ENCODE measurements around the gene PLEKHG2. TPM values are rescaled to one million over a fixed set of nuclear protein-coding genes. Genes with fewer than 3 reads are reported as not detected.
"Not testable (repeated sequence)": the region's sequence is repeated elsewhere in the genome, so short reads cannot be mapped to it uniquely, and the experiment has no call there.

Gene PLEKHG2
- total RNA-seq, 1 donor from 2014 or later, result 86.7 TPM

DNA sequence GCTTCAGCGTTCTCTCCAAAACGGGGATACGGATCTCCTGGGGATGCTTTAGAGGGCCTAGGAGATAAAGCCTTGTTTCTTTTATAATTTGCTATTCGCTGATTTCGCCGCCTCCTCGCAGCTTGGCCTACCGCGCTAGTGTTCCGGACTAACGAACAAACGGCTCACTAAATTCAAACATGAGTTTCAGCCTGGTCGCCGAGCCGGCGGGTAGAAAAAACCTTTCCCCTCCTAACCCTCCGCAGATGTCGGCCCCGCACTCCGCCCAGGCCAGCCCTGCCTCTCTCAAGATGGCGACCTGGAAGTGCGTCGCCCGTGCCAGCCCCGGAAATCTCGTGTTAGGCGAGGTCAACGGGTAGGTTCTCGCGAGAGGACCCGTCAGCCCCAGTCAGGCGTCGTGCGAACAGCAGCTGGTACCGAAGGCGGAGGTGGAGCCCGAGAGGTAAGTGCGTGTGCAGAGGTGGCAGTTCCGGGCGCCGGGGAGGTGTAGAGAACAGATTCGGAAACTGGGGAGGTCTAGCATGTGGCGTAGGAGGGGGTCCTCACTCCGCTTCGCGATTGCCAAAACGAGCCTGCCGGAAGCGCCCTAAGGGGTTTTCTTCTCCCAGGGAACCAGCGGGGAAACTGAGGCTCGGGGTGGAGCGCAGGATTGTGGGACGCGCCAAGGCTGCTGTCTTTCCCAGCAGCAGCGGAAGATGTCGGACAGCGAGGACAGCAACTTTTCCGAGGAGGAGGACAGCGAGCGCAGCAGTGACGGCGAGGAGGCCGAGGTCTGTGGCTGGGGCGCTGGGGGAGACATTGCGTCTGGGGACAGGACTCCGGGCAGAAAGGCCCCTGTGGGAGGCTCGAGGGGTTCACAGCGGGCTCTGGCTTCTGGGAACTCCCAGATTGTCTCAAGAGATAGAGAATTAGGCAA is 33.0 kb downstream of the PLEKHG2 start, which contains the start of gene SUPT5H:
SUPT5H (plus strand) TSS at position 387 of the 916 bp plus-strand sequence; CDS start at position 696, 309 bp downstream.
- H3K27ac Mint-ChIP-seq, result peak within 1 kb of the TSS; percentile 98
- peak; percentile 96 for DNase-seq (ENCODE audit: extremely low spot score, unreplicated experiment)
- peaks cover 28% of the 10 kb centered on the region for H3K4me1 Mint-ChIP-seq (ENCODE audit: unreplicated experiment)
- no peaks in the 10 kb centered on the region for H3K27me3 Mint-ChIP-seq
- TF ChIP-seq, protein P1, sequence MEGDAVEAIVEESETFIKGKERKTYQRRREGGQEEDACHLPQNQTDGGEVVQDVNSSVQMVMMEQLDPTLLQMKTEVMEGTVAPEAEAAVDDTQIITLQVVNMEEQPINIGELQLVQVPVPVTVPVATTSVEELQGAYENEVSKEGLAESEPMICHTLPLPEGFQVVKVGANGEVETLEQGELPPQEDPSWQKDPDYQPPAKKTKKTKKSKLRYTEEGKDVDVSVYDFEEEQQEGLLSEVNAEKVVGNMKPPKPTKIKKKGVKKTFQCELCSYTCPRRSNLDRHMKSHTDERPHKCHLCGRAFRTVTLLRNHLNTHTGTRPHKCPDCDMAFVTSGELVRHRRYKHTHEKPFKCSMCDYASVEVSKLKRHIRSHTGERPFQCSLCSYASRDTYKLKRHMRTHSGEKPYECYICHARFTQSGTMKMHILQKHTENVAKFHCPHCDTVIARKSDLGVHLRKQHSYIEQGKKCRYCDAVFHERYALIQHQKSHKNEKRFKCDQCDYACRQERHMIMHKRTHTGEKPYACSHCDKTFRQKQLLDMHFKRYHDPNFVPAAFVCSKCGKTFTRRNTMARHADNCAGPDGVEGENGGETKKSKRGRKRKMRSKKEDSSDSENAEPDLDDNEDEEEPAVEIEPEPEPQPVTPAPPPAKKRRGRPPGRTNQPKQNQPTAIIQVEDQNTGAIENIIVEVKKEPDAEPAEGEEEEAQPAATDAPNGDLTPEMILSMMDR (conservative IDR thresholded peaks at IDR 0.05), result no peak
- no peaks in the 10 kb centered on the region for H3K9me3 Mint-ChIP-seq
- peak within 1 kb of the TSS; percentile 99 for H3K4me3 Mint-ChIP-seq
- peaks cover 15% of the 10 kb centered on the region for H3K36me3 Mint-ChIP-seq

DNA sequence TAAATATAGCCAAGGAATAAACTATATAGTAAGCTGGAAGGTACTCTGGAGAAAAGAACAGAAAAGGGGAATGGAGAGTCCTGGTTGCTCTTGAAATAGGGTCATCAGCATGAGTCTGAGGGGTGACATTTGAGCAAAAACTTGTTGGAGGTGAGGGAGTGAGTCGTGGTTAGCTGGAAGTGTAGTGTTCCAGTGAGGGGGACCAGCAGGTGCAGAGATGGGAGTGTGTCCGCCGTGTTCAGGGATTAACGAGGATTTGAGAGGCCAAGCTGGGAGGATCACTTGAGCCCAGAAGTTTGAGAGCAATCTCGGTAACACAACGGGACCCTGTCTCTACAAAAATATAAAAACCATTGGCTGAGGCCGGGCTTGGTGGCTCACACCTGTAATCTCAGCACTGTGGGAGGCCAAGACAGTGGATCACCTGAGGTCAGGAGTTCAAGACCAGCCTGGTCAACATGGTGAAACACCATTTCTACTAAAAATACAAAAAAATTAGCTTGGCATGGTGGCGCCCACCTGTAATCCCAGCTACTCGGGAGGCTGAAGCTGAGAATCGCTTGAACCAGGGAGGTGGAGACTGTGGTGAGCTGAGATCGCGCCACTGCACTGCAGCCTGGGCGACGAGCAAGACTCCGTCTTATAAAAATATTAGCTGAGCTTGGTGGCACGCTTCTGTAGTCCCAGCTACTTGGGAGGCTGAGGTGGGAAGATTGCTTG is 34.1 kb downstream of the PLEKHG2 start:
- no peak for DNase-seq (ENCODE audit: extremely low spot score, unreplicated experiment)
- Mint-ChIP-seq H3K27ac (peak overlapping the region; percentile 98), H3K9me3 (no peaks in the 10 kb centered on the region), H3K27me3 (no peaks in the 10 kb centered on the region), H3K4me3 (peak overlapping the region; percentile 99), H3K4me1 (ENCODE audit: unreplicated experiment) (peaks cover 28% of the 10 kb centered on the region), H3K36me3 (peaks cover 15% of the 10 kb centered on the region)
- TF ChIP-seq, protein P1 (conservative IDR thresholded peaks at IDR 0.05), result no peak

DNA sequence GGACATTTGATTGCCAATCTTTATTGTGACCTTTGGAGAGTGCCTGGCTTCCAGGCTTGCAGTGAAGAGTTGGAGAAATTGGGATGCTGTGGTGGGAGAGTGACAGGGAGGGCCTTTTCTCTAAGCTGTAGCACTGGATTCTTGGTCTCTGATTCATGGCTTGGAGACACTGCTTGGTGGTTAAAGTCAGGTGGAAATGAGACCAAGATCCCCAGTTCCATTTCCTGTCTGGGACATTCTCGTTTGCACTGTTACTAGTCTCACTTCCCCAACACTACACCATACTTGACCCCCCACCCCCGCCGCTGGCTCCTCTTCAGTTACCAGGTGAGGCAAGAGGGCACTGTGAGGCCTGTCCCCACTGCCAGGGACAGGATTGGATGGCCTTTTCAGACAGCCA is 35.8 kb downstream of the PLEKHG2 start:
- H3K27me3 Mint-ChIP-seq, result no peaks in the 10 kb centered on the region
- peak overlapping the region; percentile 67 for H3K4me3 Mint-ChIP-seq
- H3K36me3 Mint-ChIP-seq, result peaks cover 29% of the 10 kb centered on the region
- H3K9me3 Mint-ChIP-seq, result no peaks in the 10 kb centered on the region
- TF ChIP-seq, protein P1 (conservative IDR thresholded peaks at IDR 0.05), result no peak
- peaks cover 28% of the 10 kb centered on the region for H3K4me1 Mint-ChIP-seq (ENCODE audit: unreplicated experiment)
- peak overlapping the region; percentile 66 for H3K27ac Mint-ChIP-seq
- DNase-seq (ENCODE audit: extremely low spot score, unreplicated experiment), result no peak

DNA sequence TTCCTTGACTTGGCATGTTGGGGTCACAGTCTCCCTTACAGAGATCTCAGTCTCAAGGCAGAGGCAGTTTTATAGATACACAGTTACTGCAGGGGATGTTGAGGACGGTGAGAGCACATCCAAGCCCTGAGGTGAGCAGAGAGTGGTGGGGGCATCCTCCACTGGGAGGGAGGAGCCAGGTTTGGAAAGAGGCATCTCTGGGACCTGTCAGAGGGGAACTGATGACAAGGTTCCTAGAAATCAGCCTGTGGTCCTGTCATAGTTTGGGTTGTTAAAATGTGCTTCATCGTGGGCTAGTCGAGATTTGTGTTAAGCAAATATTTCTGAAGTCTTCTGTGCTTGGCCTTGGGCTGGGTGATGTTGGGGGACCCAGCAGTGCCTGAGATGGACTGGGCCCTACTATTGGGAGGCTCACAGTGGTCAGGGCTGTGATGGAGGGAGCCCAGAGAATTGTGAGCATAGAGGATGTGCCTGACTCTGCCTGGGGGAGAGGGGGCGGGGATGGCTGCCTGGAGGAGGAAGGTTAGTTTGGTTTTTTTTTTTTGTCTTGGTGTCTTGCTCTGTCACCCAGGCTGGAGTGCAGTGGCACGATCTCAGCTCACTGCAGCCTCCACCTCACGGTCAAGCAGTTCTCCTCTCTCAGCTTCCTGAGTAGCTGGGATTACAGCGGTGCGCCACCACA is 36.8 kb downstream of the PLEKHG2 start:
- Mint-ChIP-seq H3K27me3 (no peaks in the 10 kb centered on the region), H3K4me1 (ENCODE audit: unreplicated experiment) (peaks cover 28% of the 10 kb centered on the region), H3K4me3 (no peak overlapping the region), H3K9me3 (no peaks in the 10 kb centered on the region), H3K27ac (peak overlapping the region; percentile 12), H3K36me3 (peaks cover 29% of the 10 kb centered on the region)
- no peak for DNase-seq (ENCODE audit: extremely low spot score, unreplicated experiment)
- TF ChIP-seq, protein P1 (conservative IDR thresholded peaks at IDR 0.05), result no peak

DNA sequence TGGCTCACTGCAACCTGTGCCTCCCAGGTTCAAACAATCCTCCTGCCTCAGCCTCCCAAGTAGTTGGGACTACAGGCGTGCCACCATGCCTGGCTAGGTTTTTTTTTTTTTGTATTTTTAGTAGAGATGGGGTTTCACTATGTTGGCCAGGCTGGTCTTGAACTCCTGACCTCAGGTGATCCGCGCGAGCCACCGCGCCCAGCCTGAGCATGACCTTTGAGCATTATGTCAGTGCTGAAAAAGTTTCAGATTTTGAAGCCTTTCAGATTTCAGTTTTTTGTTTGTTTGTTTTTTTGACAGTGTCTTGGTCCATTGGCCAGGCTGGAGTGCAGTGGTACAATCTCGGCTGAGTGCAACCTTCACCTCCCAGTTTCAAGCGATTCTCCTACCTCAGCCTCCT is 38.8 kb downstream of the PLEKHG2 start:
- not testable (repeated sequence) for H3K27ac Mint-ChIP-seq; H3K27me3 Mint-ChIP-seq; H3K9me3 Mint-ChIP-seq; DNase-seq (ENCODE audit: extremely low spot score, unreplicated experiment); H3K4me3 Mint-ChIP-seq
- H3K36me3 Mint-ChIP-seq, result peaks cover 28% of the 10 kb centered on the region
- peaks cover 17% of the 10 kb centered on the region for H3K4me1 Mint-ChIP-seq (ENCODE audit: unreplicated experiment)
